HG03378 (cell line): ENCODE measurements around the gene BRAT1.

ENCODE experiments used
- ATAC-seq: cut with Tn5 transposase; IDR thresholded peaks from one replicate; pipeline ENCODE4 v1.9.1; 2021; ENCODE audit warnings: mild to moderate bottlenecking, moderate library complexity; ENCODE audit not compliant: unreplicated experiment

The BRAT1 gene

GRCh38 chr7:2500701-2501100 lies 54.6 kb downstream of the BRAT1 start:
- ATAC-seq: no peak

DNA sequence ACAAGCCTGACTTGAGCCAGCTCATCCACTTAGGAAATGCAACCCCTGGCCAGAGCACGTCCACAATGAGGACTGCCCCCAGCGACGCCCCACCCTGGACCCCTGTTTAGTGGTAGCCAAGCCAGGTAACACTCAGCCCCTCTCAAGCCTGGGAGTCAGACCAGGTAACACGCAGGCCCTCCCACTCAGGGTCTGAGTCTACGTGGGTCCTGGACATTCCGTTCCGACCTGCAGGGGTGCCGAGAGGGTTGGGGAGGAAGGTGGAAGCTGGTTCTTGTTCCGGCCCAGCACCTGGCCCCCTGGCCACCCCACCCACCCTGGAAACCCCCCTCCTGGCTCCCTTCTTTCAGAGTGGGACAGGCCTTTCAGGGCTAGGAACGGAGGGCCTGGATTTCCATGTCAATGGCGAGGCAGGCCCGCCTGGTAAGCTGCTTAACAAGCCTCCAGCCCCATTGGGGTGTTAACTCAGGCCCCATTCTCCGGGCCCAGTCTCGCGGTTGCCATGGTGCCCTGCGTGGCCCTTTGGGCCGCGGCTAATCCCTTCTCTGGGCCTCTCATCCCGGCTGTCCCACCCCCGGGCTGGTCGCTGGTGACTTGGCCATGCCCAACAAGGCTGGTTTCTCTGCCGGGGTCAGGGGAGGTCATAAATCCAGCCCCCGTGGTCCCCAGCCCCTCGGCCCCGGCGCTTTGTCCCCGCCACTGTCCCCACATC lies 55.4 kb downstream of the BRAT1 start:
- ATAC-seq: no peak

DNA sequence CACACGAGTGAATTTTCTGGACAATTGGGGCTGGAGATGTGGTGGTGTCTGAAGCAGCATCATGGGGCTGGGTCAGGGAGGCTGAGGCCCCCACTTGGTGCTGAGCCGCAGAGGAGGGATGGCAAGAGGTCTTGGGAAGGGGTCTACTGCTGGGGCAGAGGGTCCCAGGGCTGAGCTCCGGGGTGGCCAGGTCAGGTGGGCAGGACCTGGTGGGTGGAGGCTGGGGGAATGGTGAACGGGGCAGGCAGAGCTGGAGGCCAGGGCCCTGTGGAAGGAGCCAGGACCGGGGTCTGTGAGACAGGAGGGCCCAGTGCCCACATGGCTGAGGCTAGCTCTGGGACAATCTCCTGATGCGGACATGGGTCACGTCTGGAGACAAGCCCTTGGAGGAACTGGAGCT lies 56.1 kb downstream of the BRAT1 start:
- no peak for ATAC-seq

DNA sequence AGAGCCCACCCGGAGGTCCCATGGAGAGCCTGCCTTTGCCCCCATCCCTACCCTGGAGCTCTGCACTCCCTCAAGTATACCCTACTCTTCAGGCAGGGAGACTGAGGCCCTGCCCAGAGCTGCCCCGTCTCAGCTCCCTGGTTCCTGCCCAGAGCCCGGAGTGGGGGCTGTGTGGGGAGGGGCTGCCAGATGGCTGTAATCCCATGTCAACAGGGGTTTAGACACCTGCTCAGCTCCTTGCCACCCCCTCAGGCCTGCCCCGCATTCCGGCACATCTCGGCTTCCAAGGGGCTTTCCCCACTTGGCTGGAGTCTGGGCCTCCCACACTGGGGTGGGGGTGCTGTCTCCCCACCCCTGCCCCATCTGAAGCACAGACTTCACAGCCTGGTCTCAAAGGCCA lies 56.6 kb downstream of the BRAT1 start:
- ATAC-seq: no peak

DNA sequence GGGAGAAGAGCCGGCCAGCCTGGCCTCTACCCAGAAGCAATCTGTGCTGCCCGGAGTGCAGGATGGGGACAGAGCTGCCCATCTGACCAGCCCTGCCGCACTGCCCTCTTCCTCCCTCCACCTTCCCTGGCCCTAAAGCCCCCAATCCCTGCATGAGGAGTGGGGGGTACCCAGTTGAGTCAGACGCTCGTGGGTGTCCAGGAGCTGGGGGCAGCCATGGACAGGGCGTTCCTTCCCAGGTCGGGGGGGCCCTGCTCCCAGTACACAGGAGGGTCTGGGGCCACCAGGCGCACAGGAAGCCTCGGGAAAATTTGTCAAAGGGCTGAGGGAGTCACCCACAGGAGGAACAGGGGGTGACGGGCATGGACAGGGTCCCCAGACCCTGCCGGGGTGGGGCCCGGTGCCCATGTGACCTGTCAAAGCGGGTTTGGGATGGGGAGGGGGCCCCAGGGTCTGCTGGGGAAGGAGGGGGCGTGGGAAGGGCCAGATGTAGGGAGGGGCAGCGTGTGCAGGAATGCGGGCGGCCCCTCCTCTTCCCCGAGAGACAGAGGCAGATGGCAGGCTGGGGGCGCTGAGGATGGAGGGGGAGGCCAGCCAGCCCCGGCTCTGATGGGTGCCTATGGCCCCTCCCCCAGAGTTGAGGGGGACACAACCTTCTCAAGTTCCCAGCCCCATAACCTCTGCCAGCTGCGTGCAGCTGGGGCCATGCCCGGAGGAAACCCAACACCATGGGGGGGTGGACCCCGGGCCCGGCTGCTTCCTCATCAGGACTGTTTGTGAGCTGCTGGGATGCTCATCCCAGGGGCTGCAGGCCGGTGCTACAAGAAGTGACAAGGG lies 57.6 kb downstream of the BRAT1 start:
- no peak for ATAC-seq

DNA sequence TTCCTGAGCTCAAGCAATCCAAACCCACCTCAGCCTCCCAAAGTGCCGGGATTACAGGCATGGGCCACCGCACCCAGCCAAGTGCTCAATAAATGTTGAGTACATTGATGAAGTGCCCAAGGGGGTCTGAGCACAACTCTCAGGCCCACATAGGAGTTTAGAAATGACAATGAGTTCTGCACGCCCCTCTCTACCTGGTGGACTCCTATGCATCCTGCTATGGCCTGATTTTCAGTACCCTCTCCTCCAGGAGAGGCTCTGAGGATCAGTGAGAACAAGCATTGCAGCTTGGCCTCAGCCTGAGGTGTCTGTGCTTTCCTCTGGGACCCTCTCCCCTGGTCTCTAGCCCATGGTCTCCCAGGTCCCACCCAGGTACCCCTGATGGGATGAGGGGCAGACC lies 58.3 kb downstream of the BRAT1 start:
- ATAC-seq: no peak

GRCh38 chr7:2496375-2496774 lies 58.9 kb downstream of the BRAT1 start:
- no peak for ATAC-seq

- no peak for ATAC-seq
These were observed 59.7 kb downstream of the BRAT1 start for GRCh38 chr7:2495418-2496299.

DNA sequence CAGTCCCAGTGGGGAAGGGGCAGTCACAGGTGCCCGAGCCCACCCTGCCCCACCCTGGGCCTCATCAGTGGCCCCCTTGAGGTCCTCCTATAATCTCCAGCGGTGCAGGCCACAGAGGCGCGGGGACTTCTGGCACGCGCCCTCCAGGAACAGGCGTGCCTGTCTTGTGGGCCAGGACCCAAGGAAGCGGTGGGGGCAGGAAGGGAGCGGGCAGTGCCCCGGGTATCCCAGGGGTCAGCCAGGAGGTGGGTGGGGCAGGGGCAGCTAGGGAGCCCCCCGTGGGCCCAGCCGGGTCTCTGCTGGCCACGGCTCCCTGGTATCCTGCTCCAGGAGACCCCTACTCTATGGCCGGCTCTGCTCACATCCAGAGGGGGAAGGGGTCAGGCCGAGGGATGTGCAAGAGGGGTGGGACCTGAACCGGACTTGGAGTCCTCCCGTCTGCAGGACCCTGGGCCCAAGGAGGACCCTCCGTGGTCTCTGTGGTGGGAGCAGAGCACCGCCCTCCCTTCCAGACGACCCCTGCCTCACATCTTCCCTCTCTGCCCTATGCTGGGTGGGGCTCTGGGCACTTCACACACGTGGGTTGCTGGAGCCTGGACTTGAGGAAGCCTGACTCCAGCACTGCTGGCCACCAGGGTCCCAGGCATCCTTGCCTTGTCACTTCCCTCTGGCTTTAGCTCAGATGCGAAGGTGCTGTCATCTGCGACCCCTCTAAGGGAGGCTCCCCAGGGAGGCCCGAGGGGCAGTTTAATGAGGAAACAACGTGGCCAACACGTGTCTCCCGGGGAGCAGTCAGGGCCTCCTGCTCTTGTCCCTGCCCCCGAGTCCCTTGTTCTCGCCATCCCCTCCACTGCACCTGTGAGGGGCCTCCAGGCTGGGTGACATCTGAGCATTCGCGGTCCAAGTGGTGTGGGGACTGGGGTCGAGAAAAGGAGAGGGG lies 60.9 kb downstream of the BRAT1 start:
- ATAC-seq: no peak

DNA sequence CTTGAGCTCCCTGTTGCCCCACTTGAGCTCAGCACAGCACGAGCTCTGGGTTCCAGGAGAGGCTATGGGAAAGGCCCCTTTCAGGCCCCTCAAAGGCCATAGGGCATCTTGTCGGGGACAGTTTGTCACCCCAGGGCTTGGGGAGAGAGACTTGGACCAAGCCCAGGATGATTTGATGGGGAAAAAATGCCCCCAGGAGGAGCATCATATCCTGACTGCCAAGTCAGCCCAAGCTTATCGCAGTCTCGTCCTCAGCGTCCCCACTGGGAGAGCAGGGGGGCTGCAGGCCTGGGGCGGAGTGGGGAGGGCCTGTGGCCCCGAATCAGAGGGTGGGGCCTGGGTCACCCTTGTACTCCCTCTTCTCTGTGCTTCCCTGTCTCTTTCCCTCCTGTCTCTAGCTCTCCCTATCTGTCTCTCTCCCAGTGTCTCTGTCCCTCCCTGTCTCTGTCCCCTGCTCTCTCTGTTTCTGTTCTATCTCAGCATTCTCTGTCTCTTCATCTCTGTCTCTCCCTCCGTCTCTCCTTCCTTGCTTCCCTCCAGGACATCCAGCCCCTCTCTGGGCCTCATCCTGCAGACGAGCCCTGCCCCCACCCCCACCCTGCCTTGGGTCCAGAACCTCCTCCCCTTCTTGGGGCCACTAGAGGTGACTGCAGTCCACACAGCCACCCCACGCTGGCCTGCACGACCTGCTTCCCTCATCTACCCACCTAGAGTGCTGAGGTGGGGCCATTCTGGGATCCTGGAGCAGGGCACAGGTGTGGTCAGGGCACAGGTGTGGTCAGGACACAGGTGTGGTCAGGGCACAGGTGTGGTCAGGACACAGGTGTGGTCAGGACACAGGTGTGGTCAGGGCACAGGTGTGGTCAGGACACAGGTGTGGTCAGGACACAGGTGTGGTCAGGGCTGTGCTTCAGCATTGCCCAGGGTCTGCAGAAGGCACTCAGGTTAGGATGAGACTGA lies 61.8 kb downstream of the BRAT1 start:
- no peak for ATAC-seq

- ATAC-seq: no peak
These were observed 63.3 kb downstream of the BRAT1 start for GRCh38 chr7:2492038-2492437.

DNA sequence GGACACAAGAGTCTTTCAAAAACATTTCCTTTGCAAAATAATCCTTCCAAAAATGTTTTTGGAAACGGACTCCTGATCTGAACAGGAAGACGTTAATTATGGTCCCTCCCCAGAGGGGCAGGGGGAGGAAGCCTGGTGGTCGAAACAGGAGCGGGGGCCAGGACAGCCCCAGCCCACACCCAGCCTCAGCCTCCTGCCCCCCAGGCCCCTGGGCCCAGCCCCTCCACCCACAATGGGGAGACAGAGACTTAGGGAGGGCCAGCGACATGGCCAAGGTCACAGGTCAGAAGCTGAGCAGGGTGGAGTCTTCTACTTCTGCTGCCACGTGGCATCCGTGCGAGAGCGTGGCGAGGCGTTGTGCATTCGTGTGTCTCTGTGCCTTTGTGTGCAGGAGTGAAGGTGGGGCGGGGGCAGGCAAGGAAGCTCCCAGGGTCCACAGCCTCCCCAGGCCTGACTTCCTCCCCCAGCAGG lies 65.1 kb downstream of the BRAT1 start:
- ATAC-seq: no peak

- no peak for ATAC-seq
These were observed 66.6 kb downstream of the BRAT1 start for GRCh38 chr7:2488681-2489080.

- ATAC-seq: no peak
These were observed 67.1 kb downstream of the BRAT1 start for GRCh38 chr7:2488272-2488645.
